Measurements from ENCODE around the gene CORO6.
A peak's percentile ranks its signal among the peaks of the same experiment; 100 is the strongest.
"Not testable (repeated sequence)": the region's sequence is repeated elsewhere in the genome, so short reads cannot be mapped to it uniquely, and the experiment has no call there.

CORO6 gene

DNA sequence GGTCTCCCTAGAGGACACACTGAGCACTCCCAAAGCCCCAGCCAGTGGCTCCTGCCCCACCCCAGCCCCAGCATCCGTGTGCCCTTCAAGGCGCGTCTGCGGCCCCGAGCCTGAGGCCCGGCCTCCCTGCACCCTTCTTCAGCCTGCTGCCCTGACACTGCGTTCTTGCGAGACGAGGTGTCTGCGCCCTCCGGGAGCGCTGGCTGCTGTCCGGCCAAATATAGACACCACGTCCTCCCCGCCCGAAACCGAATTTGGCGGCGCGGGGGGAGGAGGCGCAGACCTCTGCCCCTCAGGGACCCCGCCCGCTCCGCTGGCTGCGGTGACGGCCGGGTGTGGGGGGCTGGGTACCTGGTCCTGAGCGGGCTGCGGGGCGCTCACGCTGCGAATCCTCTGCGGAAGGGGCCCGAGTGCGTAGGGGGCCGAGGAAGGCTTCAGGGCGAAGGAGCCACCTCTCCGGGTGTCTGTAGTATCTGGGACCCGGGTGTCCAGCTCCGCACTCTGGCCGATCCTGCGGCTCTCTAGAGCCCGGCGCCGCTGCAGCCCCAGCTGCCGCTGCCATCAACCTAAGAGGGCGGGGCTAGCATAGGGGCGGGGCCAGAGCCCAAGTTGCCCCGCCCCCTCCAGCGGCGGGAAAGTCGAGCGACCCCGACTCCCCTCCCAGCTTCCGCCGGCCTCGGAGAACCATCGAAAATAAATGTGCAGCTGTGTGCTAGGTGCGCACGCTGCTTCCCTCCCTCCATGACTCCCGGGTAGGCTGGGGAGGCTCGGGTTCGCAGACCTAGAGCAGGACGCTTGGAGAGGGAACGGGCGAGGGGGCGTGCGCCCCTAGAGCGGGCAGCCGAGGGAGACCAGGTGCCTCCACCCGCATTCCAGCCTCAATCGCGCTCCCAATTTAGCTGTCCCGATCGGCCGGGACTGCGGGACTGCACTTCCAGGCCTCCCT lies at the start of gene CORO6:
Gene CORO6, minus strand, starts transcription at position 576 of the 946 bp plus-strand sequence. CDS start 1,491 bp downstream, outside the sequence.
- peak; percentile 28 for DNase-seq

DNA sequence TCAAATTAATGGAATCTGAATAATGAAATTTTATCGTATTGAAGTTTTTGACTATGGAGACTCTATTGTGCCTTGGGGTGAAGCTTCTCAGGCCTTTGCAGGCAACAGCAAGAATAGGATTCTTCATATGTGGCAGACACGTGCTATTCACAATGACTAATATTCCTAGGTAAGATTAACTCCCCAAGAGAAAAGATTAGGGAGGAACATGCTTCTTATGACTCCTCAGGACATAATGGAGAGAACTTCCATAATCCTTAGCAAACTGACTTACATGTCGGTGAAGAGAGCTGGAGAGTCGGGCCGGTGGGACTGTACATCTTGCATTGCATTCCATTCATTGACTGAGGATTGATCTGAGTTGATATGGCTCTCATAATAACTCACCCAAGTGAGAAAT lies 48.9 kb upstream of the CORO6 start:
- no peak for DNase-seq

DNA sequence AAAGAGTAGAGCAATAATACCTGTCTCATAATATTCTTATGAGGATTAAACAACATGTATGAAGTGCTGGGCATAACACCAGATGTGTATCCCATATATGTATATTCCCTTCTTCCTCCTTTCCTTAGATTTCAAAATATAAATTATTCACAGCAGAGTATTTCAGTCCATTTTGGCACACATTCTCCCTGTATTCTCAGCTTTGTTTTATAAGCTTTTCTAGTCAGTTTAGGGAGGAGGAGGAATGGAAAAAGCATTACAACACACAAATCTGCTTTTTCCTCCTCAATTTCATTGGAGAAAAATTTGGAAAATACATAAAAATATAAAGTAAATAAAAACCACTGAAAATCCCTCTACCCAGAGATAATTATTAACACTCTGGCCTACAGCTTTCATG lies 46.6 kb upstream of the CORO6 start:
- DNase-seq = no peak

DNA sequence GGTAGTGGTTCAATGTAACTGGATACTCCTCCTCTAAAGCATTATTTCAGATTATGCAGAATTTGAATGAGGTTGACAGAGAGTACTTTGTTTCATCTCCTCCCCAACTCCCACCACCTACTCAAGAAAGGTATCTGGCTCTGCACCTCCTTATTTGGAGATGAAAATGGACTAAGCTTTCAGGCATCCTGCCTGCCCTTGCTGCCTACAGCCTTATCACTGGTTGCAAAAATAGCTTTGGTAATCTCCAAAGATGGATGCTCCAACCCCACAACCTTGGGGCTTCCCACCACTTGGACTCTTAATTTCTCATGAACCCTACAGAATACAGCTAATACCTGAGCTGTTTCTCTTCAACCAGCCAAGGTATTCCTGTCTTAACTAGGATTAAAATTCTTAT lies 45.3 kb upstream of the CORO6 start:
- no peak for DNase-seq

DNA sequence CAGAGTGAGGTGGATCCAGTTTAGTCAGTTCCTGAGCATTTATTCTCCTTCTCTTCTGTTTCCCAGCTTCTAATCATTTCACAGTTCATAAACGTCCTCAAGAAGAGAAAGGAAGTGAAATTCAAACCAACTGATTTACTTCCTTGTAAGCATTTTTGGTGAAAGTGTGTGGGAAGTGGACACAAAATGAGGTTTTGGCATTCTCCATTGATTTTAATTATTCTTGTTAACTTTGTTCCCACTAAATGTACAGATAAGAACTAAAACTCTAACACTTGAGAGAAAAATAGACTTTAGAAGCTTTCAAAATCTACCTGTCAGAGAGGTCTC lies 42.7 kb upstream of the CORO6 start:
- no peak for DNase-seq

DNA sequence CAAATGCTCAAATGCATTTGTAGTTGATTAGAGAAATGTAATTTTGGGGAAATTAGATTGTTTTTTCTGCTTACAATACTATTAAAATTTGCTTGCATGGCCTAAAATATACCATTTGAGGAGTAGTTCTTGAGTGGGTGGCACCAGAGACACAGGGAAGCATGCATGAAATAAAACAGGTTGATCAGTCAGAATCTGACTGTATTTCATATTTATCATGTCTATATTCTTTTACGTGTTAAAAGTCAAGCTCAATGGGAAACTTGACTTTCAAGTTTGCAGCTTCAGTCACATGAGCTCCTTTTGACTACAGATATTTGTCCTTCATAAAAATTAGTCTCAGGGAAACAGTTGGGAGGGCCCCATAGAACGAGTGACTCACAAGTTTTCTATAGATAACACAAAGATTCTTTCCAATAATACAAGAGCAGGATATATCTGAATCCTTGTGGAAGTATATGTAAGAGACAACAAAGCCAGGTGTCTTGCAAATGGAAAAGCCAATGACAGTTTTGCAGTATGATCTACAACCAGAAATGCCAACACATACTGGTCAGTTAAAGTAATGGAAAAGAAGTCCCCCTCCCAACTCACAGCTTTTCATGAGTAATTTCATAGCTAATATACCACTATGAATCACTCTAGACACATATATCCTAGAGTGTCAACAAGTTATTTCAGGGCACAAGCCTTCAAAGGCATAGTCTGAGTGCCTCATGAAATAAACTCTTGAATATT lies 42.2 kb upstream of the CORO6 start:
- no peak for DNase-seq

DNA sequence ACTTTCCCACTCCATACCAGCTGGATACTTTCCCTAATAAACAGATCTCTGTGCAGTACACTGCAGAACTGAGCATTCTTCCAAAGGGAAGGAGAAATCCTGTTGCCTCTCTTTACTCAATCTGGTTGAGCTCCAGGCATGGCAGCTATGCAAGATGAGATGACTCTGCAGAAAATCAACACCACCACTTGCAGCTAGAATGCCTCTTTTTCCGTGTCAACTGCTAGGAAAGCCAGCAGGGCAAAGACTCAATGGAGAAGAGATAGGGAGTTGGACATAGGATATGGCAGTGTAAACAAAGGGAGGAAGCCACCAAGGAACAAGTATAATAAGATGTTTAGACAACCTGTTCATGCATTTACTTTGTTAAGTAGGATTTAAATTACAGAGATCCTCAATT lies 40.4 kb upstream of the CORO6 start:
- peak; percentile 2 for DNase-seq

DNA sequence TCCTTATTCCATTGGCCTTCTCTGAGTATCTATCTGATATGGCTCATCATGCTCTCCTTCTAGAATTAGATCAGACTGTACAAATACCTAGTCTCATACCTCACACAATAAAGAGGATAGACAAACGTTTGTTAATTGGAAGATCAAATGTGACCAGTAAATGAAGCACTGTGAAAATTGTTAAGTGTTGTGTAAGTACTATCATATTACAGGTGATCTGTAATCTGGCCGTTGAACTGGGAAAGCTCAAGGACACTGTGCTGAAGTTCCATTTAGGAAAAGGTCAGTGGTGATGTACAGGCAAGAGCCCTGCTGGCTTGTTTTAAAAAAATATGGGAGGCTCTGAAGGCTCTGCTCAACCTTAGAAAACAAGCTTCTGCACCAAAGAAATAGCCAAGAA lies 38.5 kb upstream of the CORO6 start:
- DNase-seq = peak; percentile 24

DNA sequence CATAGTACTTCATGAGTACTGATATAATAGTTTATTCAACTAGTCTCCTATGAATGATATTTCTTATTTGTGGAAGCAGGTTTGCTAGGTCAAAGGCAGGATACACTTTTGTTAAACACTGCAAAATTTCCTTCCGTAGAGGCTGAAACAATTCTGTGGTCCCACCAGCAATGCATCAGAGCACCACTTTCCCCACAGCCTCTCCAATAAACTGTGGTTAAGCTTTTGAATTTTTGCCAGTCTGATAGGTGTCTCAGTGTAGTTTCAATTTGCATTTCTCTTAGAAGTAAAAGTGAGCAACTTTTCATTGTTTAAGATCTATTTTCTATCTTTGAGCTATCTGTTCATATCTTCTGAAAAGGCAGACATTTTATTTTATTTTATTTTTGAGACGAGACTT lies 36.4 kb upstream of the CORO6 start:
- DNase-seq = no peak

DNA sequence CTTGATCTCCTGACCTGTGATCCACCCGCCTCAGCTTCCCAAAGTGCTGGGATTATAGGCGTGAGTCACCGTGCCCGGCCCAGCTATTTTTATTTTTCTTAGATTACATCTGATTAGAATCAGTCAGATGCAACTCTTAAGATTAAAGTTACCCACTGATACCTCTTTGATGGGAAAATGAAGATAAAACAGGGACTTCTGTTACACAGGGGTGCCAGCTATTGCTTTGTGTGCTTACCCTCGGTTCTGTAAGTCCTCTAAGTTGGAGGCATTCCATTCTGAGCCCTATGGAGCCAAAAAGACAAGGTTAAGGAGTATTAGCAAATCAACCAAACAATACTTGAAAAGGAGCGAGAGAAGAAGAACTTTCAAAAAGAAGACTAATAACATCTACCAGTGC lies 32.6 kb upstream of the CORO6 start:
- DNase-seq = no peak

DNA sequence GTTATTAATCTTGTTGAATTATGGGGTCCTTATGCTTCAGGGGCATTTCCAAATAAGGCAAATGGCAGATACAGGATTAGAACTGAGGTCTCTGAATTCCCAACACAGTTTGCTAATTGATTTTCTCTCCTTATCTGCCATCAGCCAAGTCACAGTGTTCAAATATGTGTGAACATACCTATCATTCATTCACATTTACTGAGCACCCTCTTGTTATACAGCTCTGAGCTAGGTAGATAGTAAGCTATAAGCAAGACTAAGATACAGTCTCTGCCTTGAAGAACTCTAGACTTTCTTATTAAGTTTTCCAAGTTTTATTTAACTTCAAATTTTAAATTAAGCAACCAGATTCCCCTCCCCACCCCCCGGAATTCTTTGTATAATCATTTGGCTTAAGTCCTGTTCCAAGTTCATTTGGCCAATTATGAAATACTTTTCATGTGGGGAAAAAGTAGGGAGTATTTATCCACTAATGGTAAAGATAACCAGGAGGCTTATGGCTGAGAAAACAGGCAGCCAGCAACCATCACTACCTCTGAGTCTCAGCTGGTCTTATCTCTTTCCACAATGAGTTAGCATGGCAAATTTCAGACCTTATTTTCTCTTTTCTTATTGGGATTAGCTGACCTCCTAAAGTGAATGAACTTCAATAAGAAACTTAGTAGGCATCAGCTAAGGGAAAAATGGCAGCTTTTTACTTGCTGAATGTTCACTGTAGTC lies 31.4 kb upstream of the CORO6 start:
- no peak for DNase-seq

DNA sequence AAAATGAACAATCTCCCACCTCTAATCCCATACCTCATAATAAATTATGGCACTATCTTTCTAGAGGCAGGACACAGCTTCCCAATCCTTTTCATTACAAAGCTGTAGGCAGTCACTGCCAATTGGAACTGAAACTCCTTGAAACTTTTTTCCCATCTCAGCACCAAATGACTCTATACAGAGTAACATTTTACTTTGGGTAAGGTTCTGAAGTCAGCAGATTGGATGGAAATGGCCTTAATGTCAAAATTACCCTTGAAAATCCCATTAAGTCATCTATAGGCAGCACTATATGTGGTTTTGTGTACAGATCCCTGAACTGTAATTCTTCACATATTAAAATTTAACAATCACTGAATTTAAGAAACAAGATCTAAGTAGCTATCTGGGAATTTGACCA lies 30.3 kb upstream of the CORO6 start:
- no peak for DNase-seq

DNA sequence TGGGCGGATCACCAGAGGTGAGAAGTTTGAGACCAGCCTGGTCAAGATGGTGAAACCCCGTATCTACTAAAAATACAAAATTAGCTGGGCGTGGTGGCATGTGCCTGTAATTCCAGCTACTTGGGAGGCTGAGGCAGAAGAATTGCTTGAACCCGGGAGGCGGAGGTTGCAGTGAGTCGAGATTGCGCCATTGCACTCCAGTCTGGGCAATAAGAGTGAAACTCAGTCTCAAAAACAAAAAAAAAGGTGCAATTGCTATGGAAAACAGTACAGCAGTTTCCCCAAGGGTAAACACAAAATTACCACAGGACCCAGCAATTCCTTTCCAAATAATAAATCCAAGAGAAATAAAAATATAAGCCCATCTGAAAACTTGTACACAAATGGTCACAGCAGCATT lies 29.2 kb upstream of the CORO6 start:
- DNase-seq = not testable (repeated sequence)

DNA sequence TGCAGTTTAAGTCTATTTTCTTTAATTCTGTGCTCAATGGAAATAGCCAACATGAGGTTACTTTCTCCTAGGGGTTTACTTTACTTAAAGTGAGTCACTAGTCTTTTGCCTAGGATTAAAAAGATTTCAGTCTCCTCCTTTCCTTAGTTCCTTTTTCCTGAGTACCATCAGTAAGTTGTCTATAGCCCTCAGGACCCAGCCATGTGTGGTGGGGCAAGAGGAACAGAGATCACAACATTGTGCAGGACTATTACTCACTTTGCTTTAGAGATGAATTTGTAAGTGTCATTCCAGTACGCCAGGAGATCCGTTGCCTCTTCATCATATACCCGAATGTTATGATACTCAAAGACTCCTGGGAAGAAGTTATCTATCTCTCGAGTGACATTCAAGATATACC lies 27.7 kb upstream of the CORO6 start:
- no peak for DNase-seq

DNA sequence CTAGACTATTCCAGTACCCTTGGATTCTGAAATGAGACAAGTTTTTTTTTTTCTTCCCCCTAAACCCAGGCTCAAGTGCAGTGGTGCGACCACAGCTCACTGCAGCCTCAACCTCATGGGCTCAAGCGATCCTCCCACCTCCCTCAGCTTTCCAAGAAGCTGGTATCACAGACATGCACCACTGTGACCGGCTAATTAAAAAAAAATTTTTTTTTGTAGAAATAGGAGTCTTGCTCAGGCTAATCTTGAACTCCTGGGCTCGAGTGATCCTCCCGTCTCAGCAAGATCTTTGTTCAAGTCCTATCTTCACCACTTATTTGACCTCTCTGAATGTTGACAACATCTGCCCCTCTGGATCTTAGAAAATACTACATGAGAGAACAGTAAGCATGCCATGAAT lies 26.6 kb upstream of the CORO6 start:
- no peak for DNase-seq

DNA sequence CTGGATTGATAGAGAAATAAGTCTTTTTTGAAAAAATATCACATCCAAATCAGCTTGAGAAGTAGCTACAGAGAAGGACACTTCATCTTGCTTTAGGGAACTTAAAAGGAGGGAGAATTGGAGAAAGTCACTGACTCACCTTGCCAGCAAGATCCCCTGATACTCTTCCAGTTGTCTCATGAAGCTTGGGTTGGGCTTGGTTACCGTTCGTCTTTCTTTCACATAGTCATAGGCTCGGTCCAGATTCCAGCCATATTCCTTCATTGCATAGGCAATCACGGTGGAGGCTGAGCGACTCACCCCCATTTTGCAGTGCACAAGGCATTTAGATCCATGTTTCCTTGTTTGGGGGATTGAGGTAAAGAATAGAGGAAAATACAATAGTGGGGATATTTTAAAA lies 25.3 kb upstream of the CORO6 start:
- no peak for DNase-seq

DNA sequence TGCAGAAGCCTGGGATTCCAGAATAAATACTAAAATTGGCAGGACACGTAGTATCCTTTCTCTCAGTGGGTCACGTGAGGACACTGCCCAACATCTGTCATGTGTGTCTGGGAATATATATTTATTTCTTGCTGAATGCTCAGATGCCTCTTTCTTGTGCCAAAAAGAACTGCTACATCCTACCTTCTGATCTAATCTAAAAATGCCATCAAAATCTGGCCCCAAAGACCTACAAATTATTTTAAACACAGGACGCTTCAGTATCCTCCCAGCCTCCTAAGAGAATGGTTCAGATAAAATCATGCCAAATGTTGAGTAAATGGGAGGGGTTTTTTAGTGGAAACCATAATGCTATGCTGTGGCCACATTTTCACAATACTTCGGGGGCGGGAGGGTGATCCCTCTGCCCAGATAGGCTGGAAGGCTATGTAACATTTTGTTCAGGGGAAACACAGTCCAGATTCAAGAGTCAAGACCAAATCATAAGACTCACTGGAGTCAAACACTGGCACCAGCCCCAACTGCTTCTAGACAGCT lies 22.9 kb upstream of the CORO6 start:
- no peak for DNase-seq

DNA sequence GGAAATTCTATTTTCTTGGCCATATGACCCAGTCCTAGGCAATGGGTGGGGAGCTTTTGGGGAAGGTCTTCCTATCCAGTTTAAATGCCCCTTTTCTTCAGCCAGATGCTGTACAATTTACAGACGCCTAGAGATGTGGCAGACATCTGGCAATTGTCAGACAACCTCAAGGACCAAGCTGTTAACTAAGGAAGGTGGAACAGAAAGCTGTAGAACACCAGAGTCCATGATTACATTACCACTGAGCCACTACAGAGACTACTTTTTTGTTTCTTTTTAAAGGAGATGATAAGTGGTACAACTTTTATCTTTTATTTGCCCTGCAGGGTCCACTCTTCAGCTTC lies 21.1 kb upstream of the CORO6 start:
- DNase-seq = no peak

DNA sequence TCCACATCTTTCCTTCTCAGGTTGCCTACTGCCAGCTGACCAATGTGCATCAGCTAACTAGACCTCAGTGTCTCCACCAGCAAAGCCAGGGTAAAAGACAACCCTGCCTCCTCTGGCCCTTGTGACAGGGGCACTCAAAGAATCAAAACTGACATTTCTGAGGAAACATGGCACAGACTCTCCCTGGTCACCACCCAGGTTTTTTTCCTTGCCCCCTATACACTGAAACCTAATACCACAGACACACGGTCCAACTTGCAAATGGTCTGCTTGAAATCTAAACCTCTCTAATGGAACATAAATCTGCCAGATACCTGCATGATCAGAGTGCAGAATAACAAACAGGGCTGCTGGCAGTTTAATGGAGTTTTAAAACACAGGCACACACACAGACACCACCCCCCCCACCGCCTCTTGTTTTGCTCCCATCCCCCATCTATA lies 19.5 kb upstream of the CORO6 start:
- DNase-seq = peak; percentile 43

DNA sequence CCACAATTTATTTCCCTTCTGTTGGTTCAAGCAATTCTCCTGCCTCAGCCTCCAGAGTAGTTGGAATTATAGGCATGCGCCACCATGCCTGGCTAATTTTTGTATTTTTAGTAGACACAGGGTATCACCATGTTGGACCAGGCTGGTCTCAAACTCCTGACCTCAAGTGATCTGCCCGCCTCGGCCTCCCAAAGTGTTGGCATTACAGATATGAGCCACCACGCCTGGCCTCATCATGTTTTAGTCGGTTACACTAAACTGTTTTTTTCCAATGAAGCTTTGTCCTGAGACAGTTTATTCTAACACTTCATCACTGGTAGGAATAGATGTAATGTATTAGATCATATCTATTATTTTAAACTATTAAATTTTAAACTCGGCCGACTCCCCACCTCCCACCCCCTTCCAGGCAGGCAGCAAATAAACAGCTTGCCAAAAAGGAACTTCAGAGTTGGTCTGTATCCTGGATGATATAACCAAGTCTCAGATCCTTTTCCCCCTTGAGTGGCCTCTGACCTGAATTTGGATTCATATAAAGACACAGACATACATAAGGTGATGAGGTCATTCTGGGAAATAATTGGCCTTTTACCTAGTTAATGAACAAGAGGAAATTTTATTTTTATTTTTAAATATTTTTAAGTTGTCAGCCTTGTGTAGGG lies 18.4 kb upstream of the CORO6 start:
- no peak for DNase-seq

DNA sequence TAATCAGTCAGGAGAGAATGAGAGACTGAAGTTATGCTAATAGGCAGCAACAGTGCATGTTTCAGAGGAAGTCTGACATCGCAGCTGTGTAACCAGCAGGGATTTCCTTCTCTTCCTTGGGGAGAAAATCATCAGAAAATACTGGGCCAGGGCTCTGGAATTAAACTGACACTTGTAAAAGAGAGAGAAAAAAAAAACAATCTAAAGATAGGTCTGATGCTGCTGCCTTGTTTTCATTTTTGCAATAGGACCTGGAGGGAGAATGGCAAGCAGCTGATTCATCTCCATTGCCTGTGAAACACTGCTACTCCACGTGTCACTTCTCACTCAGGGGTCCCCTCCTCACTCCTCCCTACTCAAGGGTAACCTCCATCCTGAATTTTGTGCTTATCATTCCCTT lies 17.7 kb upstream of the CORO6 start:
- no peak for DNase-seq

DNA sequence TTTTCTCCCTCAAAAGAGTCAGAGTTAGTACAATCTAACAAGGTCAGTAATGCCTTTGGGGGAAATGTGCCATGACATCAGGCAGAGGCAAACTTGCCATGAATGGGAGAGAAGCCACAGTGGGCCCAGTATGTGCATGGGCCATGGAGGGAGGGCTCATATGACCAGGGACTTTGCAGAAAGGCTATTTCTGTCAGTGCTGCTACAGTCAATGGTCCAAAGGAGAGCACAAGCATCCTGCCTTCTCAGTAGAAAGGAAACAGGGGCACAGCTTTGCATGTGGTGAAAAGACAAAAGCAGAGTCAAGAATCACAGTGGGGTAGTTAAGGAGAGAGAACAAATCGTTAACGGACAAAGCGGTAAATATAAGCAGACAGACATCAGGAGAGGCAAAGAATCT lies 11.2 kb upstream of the CORO6 start:
- no peak for DNase-seq

DNA sequence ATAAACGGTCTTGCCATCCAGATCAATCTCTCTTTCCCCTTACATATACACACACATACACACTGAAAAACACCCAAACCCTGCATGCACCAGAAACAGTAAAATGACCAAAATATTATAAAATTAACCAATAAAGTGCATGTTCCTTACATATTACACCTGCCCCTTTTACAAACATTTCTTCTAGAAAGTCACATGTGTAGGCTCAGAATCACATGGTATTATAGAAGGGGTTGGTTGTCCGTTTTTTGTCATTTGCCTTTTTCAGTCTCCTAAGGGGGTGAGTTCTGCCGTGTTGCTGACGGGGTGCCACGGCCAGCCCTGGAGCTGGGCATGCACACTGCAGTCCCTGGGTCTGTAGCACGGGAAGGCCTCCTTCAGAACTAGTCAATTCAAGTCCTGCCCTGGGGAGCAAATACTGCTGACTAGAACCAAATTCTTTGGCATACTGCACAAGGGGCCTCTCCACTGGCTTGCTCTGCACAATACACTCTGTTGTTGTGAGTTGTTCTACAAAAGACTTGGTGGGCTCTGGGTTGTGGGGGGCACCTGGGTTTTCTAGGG lies 8.0 kb upstream of the CORO6 start:
- DNase-seq = no peak
